ENCODE results near the gene EFCAB8.

DNA sequence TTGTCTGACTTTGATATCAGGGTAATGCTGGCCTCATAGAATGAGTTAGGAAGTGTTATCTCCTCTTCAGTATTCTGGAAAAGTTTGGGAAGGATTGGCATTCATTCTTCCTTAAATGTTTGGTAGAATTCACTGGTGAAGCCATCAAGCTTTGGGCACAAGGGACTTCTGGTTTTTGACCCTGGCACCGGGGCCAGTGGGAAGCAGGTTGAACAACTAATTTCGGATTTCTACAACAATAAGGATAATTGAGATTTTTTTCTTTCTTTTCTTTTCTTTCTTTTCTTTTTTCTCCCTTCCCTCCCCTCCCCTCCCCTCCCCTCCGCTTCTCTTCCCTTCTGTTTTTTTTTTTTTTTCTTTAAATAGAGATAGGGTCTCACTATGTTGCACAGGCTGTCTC lies 70.4 kb downstream of the EFCAB8 start:
- TF ChIP-seq POLR2A (IDR thresholded peaks at IDR 0.05) (no peak), POLR2AphosphoS5 (IDR thresholded peaks at IDR 0.05; ENCODE audit: insufficient read depth in 1 of 2, low read depth in 1 of 2) (no peak)
- TF ChIP-seq, protein P1, sequence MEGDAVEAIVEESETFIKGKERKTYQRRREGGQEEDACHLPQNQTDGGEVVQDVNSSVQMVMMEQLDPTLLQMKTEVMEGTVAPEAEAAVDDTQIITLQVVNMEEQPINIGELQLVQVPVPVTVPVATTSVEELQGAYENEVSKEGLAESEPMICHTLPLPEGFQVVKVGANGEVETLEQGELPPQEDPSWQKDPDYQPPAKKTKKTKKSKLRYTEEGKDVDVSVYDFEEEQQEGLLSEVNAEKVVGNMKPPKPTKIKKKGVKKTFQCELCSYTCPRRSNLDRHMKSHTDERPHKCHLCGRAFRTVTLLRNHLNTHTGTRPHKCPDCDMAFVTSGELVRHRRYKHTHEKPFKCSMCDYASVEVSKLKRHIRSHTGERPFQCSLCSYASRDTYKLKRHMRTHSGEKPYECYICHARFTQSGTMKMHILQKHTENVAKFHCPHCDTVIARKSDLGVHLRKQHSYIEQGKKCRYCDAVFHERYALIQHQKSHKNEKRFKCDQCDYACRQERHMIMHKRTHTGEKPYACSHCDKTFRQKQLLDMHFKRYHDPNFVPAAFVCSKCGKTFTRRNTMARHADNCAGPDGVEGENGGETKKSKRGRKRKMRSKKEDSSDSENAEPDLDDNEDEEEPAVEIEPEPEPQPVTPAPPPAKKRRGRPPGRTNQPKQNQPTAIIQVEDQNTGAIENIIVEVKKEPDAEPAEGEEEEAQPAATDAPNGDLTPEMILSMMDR (IDR thresholded peaks at IDR 0.05) = no peak

All from vagina (tissue), 2 donors.